WERI-Rb-1 (cell line): Measurements from ENCODE around the gene PRKCA.

Experiments
- DNase-seq: peaks from one replicate; pipeline ENCODE4 v3.0.0-alpha.2; 2020
- H3K27ac ChIP-seq: fragments of 250-450 bp; sonication (Bioruptor Pico); 2 replicates; pipeline ENCODE4 v1.5.1; 2020; ENCODE audit warnings: mild to moderate bottlenecking, moderate library complexity
- H3K27me3 ChIP-seq: fragments of 250-450 bp; sonication (Bioruptor Pico); 2 replicates; pipeline ENCODE4 v1.5.1; 2021; ENCODE audit warnings: mild to moderate bottlenecking, low read depth, moderate library complexity; ENCODE audit not compliant: insufficient read depth, severe bottlenecking
- H3K36me3 ChIP-seq: fragments of 250-450 bp; sonication (Bioruptor Pico); 2 replicates; pipeline ENCODE4 v1.5.1; 2020; ENCODE audit warnings: mild to moderate bottlenecking, moderate library complexity
- H3K4me3 ChIP-seq: 2 replicates; pipeline ENCODE4 v1.5.1; 2011; ENCODE audit warnings: low read depth, mild to moderate bottlenecking, control low read depth, low read length
- H3K9me3 ChIP-seq: fragments of 250-450 bp; sonication (Bioruptor Pico); 2 replicates; pipeline ENCODE4 v1.5.1; 2021; ENCODE audit warnings: mild to moderate bottlenecking, moderate library complexity; ENCODE audit not compliant: severe bottlenecking
- CTCF ChIP-seq: IDR thresholded peaks from 2 replicates; pipeline ENCODE4 v1.5.1; 2011; ENCODE audit warnings: low read depth, mild to moderate bottlenecking, control low read depth, inconsistent platforms, low read length

PRKCA gene

GRCh38 chr17:66633317-66633965 is 331.0 kb downstream of the PRKCA start:
- no peaks in the 10 kb centered on the region for H3K27me3 ChIP-seq
- DNase-seq, result no peak
- no peak overlapping the region for H3K4me3 ChIP-seq
- no peaks in the 10 kb centered on the region for H3K36me3 ChIP-seq
- H3K27ac ChIP-seq, result no peak overlapping the region
- H3K9me3 ChIP-seq, result no peaks in the 10 kb centered on the region
- no peak for TF ChIP-seq CTCF

DNA sequence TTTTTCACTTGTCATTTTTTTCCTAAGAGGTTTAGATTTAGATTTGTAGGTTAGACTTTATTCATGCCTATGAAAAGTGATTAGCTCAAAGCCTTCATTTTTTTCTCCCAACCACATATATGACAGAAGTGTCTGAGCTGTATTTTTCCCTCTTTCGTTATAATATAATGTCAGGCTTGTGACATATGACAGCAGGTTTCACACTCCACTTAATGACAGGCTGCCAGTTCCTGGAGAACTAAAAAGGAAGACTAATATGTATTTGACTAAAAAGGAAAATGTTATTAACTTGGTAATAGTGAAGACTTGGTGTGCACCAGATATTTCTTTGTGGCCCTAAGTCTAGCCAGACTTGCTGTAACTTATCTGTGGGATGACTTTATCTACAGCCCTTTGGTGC is 331.8 kb downstream of the PRKCA start:
- no peak for DNase-seq
- no peaks in the 10 kb centered on the region for H3K27me3 ChIP-seq
- no peak for TF ChIP-seq CTCF
- H3K36me3 ChIP-seq, result no peaks in the 10 kb centered on the region
- H3K27ac ChIP-seq, result no peak overlapping the region
- H3K9me3 ChIP-seq, result no peaks in the 10 kb centered on the region
- H3K4me3 ChIP-seq, result no peak overlapping the region

DNA sequence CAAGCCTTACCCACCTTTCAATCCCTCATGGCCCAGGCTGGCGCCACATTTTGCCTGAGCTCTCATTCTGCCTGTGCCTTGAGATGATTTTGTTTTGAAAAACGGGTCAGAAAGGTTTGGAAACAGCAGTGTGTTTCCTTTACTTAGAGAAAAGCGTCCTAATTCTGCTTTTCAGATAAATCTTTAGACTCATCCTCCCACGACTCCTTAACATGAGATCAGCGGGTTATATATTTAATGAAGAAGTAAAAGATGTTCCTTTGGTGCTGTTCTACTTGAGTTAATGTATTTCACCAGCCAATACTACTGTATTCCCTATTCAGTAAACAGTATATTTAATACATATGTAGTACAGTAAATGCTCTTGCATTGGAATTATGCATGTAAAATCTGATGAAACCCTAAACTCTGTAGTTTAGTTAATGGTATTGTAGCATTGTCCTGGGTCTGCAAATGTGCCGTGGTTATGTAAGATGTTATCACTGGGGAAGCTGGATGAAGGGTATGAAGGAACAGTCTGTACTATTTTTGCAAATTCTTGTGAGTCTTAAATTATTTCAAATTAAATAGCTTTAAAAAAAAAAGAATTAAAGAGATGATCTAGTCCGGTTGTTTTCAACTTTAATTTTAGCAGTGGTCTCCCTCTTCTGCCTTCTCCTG is 333.1 kb downstream of the PRKCA start:
- Histone ChIP-seq H3K36me3 (no peaks in the 10 kb centered on the region), H3K4me3 (no peak overlapping the region), H3K9me3 (no peaks in the 10 kb centered on the region), H3K27me3 (no peaks in the 10 kb centered on the region), H3K27ac (no peak overlapping the region)
- DNase-seq, result no peak
- TF ChIP-seq CTCF, result no peak

DNA sequence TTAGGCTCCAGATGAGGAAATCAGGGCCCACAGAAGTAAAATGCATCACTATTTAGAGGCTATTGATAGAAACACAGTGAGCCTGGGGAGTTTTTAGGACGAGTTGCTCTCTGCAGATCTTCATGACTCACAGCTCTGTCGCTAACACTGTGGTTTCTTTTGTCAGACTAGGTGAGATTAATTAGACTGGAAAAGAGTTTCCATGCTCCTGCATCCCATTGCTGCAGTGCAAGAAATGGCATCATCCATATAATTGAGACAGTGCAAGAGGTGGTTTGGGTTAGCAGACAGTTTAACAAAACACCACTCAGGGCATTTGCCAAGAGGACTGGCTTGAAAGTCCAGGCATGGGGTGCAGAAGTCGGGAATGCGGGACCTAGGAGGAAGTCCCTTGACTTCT is 333.7 kb downstream of the PRKCA start:
- Histone ChIP-seq H3K4me3 (no peak overlapping the region), H3K9me3 (no peaks in the 10 kb centered on the region), H3K27me3 (no peaks in the 10 kb centered on the region), H3K27ac (no peak overlapping the region), H3K36me3 (no peaks in the 10 kb centered on the region)
- TF ChIP-seq CTCF, result no peak
- no peak for DNase-seq

GRCh38 chr17:66637491-66637890 is 335.1 kb downstream of the PRKCA start:
- DNase-seq, result no peak
- no peak overlapping the region for H3K27ac ChIP-seq
- no peaks in the 10 kb centered on the region for H3K36me3 ChIP-seq
- H3K27me3 ChIP-seq, result no peaks in the 10 kb centered on the region
- no peaks in the 10 kb centered on the region for H3K9me3 ChIP-seq
- H3K4me3 ChIP-seq, result no peak overlapping the region
- no peak for TF ChIP-seq CTCF
